GM18517 (cell line): Measurements from ENCODE around the gene MIR17HG.
A peak's percentile ranks its signal among the peaks of the same experiment; 100 is the strongest.
"Not testable (repeated sequence)": the region's sequence is repeated elsewhere in the genome, so short reads cannot be mapped to it uniquely, and the experiment has no call there.

Experiments
- ATAC-seq: cut with Tn5 transposase; IDR thresholded peaks from one replicate; pipeline ENCODE4 v1.9.1; 2021; ENCODE audit warnings: mild to moderate bottlenecking, moderate library complexity; ENCODE audit not compliant: unreplicated experiment

The MIR17HG gene

DNA sequence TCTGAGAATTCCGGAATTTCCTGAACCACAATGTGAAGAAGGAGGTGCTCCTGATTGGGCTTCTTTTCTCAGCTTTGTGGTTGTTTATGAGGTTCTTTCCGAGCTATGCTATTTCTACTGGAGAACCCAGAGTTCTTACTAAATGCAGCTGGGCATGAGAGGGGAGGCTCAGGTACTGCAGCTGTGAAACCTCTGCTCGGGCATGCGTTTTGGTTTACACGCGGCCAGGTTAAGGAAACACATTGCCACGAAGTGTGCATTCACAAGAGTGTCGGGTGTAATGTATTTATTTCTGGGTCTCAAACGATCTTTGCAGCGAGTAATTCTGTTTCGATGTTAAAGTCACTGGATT, 661 bp upstream of the MIR17HG start:
- ATAC-seq: peak; percentile 18

DNA sequence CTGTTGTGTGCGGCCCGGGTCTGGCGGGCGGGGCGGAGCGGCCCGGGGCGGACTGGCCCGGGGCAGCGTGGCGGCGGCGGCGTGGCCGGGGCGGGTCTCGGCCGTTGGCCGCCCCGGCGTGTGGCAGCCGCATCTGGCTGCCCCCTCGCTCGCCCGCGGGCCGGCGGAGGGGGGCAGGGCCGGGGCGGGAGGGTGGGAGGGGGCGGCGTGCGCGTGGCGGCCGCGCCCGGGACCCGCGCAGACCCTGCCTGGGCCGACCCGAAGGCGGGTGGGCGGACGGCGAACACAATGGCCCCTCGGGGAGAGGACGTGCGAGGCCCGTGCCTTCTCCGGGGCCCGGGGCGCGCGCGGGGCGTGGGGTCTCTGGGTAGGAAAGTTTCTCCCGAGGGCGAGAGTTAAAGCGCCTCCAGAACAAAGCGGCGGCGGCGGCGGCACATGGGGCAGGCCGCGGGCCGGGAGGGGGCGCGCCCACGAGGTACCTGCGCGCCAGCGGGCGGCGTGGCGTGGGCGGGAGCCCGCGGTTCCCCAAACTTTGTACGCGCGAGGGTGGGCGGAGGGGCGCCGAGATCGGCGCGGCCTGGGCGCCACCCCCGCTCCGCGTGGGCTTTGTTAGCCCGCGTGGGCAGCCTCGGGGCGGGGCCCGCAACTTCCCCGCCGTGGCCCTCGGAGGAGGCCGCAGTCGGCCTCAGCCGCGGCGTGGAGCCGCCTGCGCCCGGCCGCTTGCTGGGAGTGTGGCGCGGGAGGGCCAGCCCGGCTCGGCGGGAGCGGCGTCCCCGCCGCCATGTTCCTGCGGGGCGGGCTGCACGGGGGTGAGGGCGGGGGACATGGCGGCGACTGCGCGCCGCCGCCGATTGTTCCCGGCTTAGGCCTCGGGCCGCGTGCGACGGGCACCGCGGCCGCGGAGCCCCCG, 764 bp downstream of the MIR17HG start:
- peak; percentile 30 for ATAC-seq

DNA sequence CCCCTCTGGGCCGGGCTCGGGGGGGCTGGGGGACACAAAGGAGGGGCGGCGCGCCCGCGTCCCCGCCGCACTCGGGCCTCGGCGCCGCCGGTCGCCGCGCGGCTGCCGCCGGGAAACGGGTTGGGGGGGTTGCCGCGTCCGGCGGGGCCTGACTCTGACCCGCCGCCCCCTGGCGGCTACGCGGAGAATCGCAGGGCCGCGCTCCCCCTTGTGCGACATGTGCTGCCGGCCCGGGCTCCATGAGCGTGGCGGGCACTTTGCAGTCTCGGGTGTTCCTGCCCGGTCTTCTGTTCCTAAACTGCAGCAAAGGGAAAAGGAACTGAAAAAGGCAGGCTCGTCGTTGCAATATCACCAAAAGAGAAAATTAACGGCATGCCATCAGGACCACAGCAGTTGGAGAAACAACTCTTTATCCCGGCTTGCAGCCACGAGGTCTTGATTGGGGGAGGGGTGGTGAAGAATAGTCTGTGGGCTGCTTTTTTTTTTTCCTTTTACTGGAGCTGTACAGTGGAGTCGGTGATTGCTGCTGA, 1.5 kb downstream of the MIR17HG start:
- peak; percentile 46 for ATAC-seq

DNA sequence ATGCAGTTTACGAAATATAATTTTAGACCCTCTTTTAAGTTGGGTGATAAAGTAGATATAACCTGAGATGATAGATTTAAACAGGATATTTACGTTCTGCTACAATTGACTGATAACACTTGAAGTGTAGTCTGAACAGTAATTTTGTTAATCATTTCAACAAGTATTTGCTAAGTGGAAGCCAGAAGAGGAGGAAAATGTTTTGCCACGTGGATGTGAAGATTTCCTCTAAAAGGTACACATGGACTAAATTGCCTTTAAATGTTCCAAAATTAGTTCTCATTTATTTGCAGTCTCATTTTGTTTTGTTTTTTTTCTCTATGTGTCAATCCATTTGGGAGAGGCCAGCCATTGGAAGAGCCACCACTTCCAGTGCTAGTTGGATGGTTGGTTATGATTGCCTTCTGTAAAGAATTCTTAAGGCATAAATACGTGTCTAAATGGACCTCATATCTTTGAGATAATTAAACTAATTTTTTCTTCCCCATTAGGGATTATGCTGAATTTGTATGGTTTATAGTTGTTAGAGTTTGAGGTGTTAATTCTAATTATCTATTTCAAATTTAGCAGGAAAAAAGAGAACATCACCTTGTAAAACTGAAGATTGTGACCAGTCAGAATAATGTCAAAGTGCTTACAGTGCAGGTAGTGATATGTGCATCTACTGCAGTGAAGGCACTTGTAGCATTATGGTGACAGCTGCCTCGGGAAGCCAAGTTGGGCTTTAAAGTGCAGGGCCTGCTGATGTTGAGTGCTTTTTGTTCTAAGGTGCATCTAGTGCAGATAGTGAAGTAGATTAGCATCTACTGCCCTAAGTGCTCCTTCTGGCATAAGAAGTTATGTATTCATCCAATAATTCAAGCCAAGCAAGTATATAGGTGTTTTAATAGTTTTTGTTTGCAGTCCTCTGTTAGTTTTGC, 2.8 kb downstream of the MIR17HG start:
- no peak for ATAC-seq

DNA sequence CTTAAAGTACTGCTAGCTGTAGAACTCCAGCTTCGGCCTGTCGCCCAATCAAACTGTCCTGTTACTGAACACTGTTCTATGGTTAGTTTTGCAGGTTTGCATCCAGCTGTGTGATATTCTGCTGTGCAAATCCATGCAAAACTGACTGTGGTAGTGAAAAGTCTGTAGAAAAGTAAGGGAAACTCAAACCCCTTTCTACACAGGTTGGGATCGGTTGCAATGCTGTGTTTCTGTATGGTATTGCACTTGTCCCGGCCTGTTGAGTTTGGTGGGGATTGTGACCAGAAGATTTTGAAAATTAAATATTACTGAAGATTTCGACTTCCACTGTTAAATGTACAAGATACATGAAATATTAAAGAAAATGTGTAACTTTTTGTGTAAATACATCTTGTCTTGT, 3.6 kb downstream of the MIR17HG start:
- no peak for ATAC-seq

DNA sequence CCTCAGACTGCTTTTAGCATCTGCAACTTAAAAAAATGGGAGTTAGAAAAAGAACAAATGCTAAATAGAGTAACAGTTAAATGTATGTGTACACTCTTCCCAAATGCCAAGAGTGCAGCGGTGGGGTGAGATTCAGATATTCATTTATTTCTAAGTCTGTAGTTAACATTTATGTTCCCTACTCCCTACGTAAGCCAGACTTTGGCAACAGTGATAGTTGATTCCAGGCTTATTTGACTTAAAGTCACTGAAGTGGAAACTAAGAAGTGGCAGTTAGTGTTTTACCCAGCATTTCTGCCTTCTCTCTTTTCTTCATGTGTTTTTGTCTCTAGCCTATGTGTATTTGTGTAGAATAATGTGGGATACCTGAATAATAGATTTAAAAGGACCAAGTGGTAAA, 4.5 kb downstream of the MIR17HG start:
- no peak for ATAC-seq

DNA sequence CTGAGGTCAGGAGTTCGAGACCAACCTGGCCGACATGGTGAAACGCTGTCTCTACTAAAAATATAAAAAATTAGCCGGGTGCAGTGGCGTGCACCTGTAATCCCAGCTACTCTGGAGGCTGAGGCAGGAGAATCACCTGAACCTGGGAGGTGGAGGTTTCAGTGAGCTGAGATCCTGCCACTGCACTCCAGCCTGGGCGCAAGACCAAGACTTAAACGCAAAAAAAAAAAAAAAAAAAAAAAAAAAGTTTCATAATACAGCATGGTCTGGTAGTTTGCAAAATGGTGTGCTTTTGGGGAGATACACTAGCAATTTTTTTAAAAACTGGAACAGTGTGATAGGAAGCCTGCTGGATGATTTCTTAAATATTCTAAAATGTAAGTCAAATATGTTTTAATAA, 5.4 kb downstream of the MIR17HG start:
- not testable (repeated sequence) for ATAC-seq

DNA sequence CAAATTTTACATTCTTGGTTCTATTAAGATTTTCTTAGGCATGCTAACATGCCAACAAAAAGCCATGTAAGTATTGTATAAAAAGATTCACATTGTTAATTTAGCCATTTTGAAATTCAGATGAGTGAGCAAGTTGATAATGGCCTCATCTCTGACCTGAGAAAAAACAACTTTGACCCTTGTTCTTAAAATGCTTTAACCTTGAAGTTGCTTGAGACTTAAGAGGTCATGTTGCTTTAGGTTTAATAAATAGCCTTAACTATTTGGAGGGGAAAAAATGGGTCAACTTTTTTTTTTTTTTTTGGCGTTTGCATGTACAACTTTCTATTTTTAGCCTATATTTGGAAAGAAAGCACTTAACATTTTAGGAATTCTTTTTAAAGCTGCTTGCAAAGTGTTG, 6.0 kb downstream of the MIR17HG start:
- ATAC-seq: no peak

DNA sequence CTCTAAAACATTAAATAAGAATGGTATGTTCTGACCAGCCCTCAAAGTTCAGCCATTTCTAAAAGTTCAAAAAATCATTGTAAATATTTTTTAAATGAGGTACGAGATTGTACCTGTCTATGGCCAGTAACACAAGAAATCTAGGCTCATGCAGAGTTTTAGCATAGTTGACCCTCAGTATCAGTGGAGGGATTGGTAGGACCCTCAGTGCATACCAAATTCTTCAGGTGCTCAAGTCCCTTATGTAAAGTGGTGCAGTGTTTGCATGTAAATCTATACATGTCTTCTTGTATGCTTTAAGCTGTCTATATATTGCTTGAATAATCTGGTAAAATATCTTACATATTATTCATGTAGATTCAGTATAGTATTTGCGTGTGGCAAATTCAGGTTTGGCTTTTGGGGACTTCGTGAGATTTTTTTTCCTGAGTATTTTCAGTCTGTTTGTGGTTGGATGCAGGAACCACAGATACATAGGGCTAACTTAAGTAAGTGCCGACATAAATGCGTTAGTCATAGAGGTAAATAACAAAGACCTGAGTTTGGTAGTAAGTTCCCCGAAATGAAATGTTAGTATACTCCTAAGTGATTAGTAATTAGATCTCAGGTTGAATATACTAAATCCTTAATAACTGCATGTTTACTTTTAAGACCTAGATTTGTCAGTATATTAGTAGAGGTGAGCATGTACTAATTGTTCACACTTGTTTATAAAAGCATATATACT, 7.8 kb downstream of the MIR17HG start:
- no peak for ATAC-seq

DNA sequence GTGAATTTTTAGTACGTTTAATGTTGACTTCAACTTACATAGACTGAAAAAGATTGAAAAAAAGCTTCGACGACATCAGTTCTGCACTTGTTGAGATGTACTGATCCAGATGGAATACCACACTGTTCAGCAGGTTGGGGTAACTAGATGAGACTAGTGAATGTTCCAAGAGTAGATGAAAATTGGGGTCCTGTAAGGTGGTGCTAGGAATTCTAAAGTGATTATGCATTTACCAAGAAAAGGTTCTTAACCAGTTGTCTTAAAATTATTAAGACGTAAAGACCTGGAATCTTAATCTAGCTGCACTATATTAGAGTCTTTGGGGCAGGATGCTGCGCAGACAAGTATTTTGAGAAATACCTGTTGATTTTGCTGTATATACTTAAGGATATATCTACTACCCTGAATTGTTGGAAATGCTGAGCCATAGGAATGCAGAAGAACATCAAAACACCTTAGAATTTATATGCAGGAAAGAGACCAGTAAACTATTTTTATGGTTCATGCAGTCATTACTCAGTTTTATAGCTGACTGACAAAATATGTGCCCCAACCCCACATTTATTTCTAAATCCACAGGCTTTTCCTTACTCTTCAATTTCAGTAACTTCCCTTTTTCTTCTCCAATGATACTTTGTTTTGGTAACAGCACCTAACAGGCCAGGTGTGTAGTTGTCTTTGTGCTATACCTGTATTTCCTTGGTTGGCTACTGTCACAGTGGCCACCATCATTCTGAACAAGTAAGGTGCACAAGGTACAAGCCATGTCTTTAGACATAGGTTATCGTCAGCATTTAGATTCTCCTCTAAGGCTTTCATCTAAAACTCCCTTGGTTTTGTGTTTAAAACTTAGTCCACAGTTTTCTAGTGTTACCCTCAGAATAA, 8.6 kb downstream of the MIR17HG start:
- ATAC-seq: no peak

DNA sequence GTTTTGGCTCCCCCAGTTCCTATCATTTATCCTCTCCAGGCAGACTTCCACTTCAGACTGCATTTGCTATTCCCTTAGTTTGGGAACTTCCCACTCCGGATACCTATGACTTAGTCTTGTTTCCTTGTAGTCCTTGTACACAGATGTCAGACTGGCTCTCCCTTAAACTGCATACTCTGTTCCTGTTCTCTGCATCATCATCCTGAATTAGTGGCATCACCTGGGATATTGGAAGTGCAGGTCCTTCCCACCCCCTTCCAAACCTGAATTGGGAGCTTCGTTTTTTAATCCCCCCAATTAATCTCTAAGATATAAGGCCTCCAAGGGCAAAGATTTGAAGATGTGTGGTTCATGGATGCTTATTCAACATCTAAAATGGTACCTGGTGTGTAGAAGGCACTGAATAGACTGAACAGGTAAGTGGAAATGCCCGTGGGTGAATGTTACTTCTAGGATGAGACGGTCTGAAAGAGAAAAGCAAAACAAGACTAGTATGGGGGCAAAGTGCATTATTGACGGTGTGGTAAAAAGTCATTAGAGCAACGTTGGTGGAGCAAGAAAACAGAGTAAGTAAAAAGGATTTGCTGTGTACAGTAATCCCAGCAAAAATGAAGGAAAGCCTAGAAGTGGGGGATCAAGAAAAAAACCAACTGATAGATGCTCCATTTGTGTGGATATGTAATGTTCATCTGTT, 9.6 kb downstream of the MIR17HG start:
- ATAC-seq: no peak

DNA sequence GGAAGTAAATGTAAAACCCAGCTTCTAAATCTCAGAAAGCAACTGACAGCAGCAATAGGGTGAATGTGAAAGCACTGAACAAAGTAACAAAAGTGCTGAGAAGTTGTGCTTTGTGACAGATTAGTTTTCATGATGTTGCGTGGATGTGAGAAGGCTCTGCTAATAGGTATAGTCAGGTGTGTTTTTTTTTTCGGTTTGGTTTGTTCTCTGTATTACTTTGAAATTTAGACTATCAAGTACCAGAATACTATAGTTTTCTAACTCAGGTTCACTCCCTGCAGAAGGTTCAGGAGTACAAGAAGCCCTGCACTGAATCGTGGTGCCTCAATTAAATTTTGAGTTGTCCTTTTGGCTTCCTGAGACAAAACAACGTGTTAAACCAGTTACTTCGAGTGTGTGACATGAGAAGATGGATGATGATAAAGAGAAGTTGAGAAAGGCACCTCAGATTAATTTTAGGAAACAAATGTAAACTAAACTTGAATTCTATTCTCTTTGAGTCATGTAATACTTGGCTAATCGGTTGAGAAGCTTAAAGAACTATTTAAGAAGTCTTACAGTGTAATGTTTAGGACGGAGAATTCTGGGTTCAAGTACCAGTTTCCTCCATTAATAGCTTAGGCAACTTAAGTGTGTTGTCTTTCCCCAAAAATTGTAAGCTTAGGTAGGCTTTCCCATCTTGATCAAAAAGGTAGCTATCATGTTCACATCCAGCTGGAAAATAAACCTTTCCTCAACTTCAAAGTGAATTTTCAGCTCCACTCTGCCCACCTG, 10.3 kb downstream of the MIR17HG start:
- no peak for ATAC-seq

DNA sequence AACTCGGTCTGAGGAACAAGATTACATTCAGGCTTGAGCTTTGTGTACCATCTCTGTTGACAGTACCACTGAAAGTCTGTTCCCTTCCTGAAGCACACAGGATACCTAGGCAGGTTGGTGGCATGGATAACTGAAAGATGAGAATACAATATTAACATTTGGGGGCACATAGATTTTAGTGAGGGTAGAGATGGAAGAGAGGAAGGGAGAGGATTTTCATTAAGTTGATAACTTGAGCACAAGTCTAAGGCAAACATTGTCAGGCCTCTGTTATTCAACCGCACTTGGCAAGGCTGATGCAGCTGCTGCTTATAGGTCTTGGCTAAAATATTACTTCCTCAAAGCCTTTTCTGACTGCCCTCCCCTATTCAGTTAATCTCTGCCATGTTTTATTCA, 10.9 kb downstream of the MIR17HG start:
- no peak for ATAC-seq

DNA sequence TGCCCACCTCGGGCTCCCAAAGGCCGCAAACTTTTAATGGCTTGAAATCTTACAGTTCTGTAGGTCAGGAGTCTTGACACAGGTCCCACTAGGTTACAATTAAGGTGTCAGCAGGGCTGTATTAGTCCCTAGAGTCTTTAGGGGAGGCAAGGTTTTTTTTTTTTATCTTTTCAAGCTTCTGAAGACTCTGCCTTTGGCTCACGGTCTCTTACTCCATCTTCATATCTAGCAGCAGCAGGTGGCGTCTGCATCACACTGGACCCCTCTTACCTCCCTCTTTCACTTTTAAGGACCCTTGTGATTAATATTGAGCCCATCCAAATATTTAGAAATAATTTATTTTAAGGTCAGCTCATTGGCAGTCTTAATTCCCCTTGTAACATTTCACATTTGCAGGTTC, 11.6 kb downstream of the MIR17HG start:
- ATAC-seq: no peak

DNA sequence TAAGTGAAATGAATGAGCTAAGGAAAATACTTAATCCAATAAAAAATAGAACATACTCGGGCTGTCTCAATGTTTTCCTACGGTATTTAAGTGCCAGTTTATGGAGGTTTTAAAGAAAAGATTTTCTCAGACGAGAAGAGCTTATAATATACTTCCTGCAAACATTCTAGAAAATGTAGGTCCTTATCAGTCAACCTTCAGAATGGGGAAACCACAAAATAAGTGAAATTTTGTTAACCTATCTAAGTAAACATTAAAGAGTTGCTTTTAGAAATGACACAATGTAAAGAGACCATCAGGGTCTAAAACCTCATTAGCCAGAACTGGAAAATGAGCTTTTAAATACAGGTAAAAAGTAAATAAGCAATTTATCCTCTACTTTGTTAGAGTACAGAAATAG, 12.1 kb downstream of the MIR17HG start:
- no peak for ATAC-seq

DNA sequence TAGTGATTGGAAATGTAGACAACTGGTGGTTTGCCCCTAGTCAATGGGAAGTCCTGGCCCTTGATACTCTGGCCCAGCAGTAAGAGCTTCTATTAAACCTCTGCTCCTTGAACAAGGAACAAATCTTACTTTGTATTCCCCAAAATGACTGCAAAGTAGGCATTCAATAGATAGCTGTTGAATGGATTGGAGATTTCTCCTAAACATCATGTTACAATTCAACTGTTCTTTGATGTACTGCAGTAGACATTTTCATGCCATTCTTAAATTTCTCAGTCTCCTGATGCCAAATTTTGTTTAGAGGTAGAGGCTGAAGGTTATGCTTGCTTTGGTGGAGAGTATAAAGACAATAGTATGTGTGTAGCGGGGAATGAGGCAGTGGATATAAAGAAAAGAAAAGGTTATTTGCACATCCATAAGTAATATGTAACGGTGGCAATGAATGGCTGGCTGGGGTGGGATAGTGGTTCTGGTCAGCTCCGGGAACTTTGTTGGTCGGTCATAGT, 12.8 kb downstream of the MIR17HG start:
- no peak for ATAC-seq

DNA sequence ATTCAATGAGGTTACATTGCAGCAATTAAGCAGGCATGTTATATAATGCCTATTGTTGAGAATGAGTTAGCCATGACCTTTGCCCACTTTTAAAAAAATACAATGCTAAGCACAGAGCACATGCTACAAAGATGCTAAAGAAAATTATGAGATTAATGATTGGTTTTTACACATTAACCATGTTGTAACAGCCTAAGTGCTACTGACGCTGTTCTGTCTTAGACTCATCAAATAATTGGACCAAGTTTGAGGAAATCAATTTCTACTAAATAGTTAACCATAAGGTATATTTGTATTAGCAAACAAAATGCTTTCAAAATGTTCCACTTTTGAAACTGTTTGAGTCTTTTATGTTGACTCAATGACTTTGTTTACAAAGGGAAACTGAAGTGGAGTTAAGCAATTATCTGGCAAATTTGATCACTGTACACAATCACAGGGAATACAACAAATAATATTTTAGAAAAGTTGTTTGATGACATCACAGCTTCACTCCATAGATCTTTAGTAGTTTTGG, 14.3 kb downstream of the MIR17HG start:
- no peak for ATAC-seq

DNA sequence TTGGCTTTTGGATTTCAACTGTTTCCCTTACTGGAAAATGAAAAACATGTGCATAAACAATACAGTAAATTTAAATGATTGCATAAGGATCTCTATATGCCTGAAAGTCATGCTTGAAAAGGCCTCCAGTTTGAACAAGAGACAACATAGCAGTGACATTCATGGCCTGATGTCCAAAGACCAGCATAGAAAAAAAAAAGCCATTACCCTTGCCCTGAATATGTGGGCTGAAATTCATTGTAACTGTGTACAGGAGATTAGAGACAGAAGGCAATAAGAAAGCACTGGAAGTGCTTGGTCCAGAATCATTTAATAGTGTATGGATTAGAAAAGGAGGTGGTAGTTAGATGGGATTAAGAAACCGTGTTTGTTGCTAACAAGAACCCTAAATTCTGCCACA, 15.4 kb downstream of the MIR17HG start:
- ATAC-seq: no peak
